Stimulated activated CD4-positive, alpha-beta T cell treated with anti-CD3 and anti-CD28 coated beads, TNF-alpha, amount 100 ng/mL, for 1 hour (primary cell): ENCODE measurements around the gene NT5DC4.

Experiments used
- DNase-seq, 3 donors: peaks; one replicate each; pipeline ENCODE4 v3.0.0-alpha.2; 2020; ENCODE audit warnings: low read depth in 3 of 3, low spot score in 1 of 3

Gene NT5DC4

GRCh38 chr2:112722816-112723546 lies 2.2 kb downstream of the NT5DC4 start:
- DNase-seq: no peak

- DNase-seq: no peak
Measured at GRCh38 chr2:112723547-112723940, 2.7 kb downstream of the NT5DC4 start.

- no peak for DNase-seq
Measured at GRCh38 chr2:112723995-112724394, 3.2 kb downstream of the NT5DC4 start.

- DNase-seq: no peak
Measured at GRCh38 chr2:112724591-112725525, 4.0 kb downstream of the NT5DC4 start.

- DNase-seq: no peak
Measured at GRCh38 chr2:112725545-112726457, 5.0 kb downstream of the NT5DC4 start.

- DNase-seq: peak; percentile 53 to 82 (median 75)
Measured at GRCh38 chr2:112726487-112727190, 5.8 kb downstream of the NT5DC4 start.

GRCh38 chr2:112727276-112728028 lies 6.6 kb downstream of the NT5DC4 start:
- no peak for DNase-seq

GRCh38 chr2:112728029-112728362 lies 7.2 kb downstream of the NT5DC4 start:
- no peak for DNase-seq

- DNase-seq: no peak
Measured at GRCh38 chr2:112728378-112729175, 7.8 kb downstream of the NT5DC4 start.

GRCh38 chr2:112730216-112730615 lies 9.4 kb downstream of the NT5DC4 start:
- no peak for DNase-seq

GRCh38 chr2:112730791-112731190 lies 10.0 kb downstream of the NT5DC4 start:
- no peak for DNase-seq

GRCh38 chr2:112731479-112731878 lies 10.7 kb downstream of the NT5DC4 start:
- no peak for DNase-seq

- no peak for DNase-seq
Measured at GRCh38 chr2:112733456-112733855, 12.6 kb downstream of the NT5DC4 start.

- no peak for DNase-seq
Measured at GRCh38 chr2:112733871-112734270, 13.1 kb downstream of the NT5DC4 start.

GRCh38 chr2:112737542-112738232 lies 16.9 kb downstream of the NT5DC4 start:
- no peak for DNase-seq

GRCh38 chr2:112740527-112740926 lies 19.7 kb downstream of the NT5DC4 start:
- DNase-seq: no peak

- peak; percentile 50 to 81 (median 54) for DNase-seq
Measured at GRCh38 chr2:112749755-112750559, 29.1 kb downstream of the NT5DC4 start.

GRCh38 chr2:112750560-112750843 lies 29.7 kb downstream of the NT5DC4 start:
- no peak for DNase-seq
